ENCODE results near the gene LRRC55. TPM values are rescaled to one million over a fixed set of nuclear protein-coding genes. Genes with fewer than 3 reads are reported as not detected.

The LRRC55 gene
- total RNA-seq, 1 experiment from 2014 or later, result not detected

DNA sequence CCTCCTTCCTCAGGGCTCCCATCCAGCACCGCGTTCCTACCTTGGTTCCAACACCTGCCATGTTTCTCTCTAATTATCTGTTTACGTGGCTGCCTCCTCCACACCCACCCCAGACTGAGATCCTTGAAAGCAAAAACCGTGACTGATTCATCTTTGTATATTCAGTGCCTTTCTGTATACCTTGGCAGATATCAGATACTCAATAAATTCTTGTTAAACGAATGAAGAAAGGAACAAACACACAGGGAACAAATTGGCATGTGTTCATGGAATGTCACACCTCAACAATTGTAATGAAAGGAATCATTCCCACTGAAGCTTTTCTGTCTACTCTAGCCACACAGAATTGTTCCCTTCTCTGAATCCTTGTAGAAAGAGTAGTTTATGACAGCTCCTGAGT is 20.4 kb upstream of the LRRC55 start:
- DNase-seq (ENCODE audit: low read depth, low spot score), result no peak
- no peak overlapping the region for H3K4me3 ChIP-seq (ENCODE audit: low read depth in 2 of 2, low read length in 2 of 2)
- BruUV-seq (replicated peaks), result no TSS peak
- TF ChIP-seq, protein P1, sequence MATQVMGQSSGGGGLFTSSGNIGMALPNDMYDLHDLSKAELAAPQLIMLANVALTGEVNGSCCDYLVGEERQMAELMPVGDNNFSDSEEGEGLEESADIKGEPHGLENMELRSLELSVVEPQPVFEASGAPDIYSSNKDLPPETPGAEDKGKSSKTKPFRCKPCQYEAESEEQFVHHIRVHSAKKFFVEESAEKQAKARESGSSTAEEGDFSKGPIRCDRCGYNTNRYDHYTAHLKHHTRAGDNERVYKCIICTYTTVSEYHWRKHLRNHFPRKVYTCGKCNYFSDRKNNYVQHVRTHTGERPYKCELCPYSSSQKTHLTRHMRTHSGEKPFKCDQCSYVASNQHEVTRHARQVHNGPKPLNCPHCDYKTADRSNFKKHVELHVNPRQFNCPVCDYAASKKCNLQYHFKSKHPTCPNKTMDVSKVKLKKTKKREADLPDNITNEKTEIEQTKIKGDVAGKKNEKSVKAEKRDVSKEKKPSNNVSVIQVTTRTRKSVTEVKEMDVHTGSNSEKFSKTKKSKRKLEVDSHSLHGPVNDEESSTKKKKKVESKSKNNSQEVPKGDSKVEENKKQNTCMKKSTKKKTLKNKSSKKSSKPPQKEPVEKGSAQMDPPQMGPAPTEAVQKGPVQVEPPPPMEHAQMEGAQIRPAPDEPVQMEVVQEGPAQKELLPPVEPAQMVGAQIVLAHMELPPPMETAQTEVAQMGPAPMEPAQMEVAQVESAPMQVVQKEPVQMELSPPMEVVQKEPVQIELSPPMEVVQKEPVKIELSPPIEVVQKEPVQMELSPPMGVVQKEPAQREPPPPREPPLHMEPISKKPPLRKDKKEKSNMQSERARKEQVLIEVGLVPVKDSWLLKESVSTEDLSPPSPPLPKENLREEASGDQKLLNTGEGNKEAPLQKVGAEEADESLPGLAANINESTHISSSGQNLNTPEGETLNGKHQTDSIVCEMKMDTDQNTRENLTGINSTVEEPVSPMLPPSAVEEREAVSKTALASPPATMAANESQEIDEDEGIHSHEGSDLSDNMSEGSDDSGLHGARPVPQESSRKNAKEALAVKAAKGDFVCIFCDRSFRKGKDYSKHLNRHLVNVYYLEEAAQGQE (IDR thresholded peaks at IDR 0.05; ENCODE audit: insufficient read depth in 1 of 2, low read depth in 2 of 2, low read length in 1 of 2), result no peak
- TF ChIP-seq, protein P2, sequence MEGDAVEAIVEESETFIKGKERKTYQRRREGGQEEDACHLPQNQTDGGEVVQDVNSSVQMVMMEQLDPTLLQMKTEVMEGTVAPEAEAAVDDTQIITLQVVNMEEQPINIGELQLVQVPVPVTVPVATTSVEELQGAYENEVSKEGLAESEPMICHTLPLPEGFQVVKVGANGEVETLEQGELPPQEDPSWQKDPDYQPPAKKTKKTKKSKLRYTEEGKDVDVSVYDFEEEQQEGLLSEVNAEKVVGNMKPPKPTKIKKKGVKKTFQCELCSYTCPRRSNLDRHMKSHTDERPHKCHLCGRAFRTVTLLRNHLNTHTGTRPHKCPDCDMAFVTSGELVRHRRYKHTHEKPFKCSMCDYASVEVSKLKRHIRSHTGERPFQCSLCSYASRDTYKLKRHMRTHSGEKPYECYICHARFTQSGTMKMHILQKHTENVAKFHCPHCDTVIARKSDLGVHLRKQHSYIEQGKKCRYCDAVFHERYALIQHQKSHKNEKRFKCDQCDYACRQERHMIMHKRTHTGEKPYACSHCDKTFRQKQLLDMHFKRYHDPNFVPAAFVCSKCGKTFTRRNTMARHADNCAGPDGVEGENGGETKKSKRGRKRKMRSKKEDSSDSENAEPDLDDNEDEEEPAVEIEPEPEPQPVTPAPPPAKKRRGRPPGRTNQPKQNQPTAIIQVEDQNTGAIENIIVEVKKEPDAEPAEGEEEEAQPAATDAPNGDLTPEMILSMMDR (IDR thresholded peaks at IDR 0.05), result no peak
- TF ChIP-seq TCF7L2 (IDR thresholded peaks at IDR 0.05; ENCODE audit: low read depth, low read length) (no peak), POLR2AphosphoS5 (IDR thresholded peaks at IDR 0.05; ENCODE audit: low read depth, low read length) (no peak), SIN3A (IDR thresholded peaks at IDR 0.05; ENCODE audit: borderline replicate concordance, insufficient read depth, low read depth, low read length) (no peak)
- ChIA-PET CTCF (no interaction called here), POLR2A (no interaction called here)
- H3K36me3 ChIP-seq (ENCODE audit: control insufficient read depth, insufficient read depth, low read length), result no peaks in the 10 kb centered on the region
- in situ Hi-C loops (cut with HindIII; ENCODE audit: low pct_unique_long_range_greater_than_20kb, low sequenced_read_pairs), result no loop called here
- intact Hi-C loops (cut with micrococcal nuclease; ENCODE audit: unreplicated experiment), result no loop called here
- H3K27me3 ChIP-seq (ENCODE audit: control insufficient read depth, insufficient read depth, low read length), result peaks cover 4% of the 10 kb centered on the region; the same call in 1 of the 2 replicates
- H3K9me3 ChIP-seq (ENCODE audit: control insufficient read depth, insufficient read depth, low read depth, low read length), result no peaks in the 10 kb centered on the region
- H3K4me1 ChIP-seq (ENCODE audit: control insufficient read depth, insufficient read depth, low read length), result no peaks in the 10 kb centered on the region
- H3K27ac ChIP-seq (ENCODE audit: low read length), result no peak overlapping the region
- ATAC-seq, result no peak

DNA sequence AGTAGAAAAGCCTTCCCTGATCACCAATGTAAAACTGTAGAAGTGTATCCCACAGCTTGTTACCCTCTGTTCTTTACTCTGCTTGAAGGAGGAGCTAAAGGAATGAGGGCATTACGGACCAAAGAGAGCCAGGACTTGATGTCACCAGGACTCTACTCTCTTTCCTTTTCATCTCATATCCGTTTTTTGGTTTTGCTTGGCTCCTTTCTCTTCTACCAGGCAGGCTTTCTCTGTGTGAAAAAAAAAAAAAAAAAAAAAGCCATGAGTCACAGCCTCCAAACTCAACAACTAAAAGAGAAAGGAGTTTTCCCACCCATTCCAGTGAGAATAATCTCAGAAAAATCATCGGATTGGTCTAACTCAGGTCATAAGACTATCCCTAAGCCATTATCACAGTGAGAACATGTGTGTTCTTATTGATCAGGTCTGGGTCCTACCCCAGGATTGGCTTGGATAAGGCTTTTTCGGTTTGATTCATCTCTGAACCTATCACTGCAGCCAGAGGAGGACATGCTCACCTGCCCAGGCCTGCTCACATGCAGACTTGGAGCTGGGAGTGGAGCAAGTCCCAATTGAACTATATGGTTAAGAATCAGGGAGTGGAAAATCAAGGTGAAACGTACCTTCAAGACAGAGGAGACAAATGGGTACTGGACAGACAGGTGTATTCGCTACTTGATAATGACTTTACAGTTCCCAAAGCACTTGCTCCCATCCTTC is 19.4 kb upstream of the LRRC55 start:
- intact Hi-C loops (cut with micrococcal nuclease; ENCODE audit: unreplicated experiment), result no loop called here
- no peak overlapping the region for H3K27ac ChIP-seq (ENCODE audit: low read length)
- DNase-seq (ENCODE audit: low read depth, low spot score) (no peak), ATAC-seq (no peak)
- ChIA-PET POLR2A (interaction anchor here (0.6 kb wide), 1 partner anchor 12 kb away, joined by 12 read pairs; no protein-coding TSS in a partner anchor), CTCF (no interaction called here)
- no TSS peak for BruUV-seq (replicated peaks)
- H3K9me3 ChIP-seq (ENCODE audit: control insufficient read depth, insufficient read depth, low read depth, low read length), result no peaks in the 10 kb centered on the region
- H3K36me3 ChIP-seq (ENCODE audit: control insufficient read depth, insufficient read depth, low read length), result no peaks in the 10 kb centered on the region
- no peaks in the 10 kb centered on the region for H3K4me1 ChIP-seq (ENCODE audit: control insufficient read depth, insufficient read depth, low read length)
- no peak overlapping the region for H3K4me3 ChIP-seq (ENCODE audit: low read depth in 2 of 2, low read length in 2 of 2)
- TF ChIP-seq TCF7L2 (IDR thresholded peaks at IDR 0.05; ENCODE audit: low read depth, low read length) (no peak), SIN3A (IDR thresholded peaks at IDR 0.05; ENCODE audit: borderline replicate concordance, insufficient read depth, low read depth, low read length) (no peak), POLR2AphosphoS5 (IDR thresholded peaks at IDR 0.05; ENCODE audit: low read depth, low read length) (no peak)
- TF ChIP-seq, protein P1 (IDR thresholded peaks at IDR 0.05; ENCODE audit: insufficient read depth in 1 of 2, low read depth in 2 of 2, low read length in 1 of 2), result no peak
- TF ChIP-seq, protein P2 (IDR thresholded peaks at IDR 0.05), result no peak
- H3K27me3 ChIP-seq (ENCODE audit: control insufficient read depth, insufficient read depth, low read length), result peaks cover 2% of the 10 kb centered on the region; the same call in 1 of the 2 replicates
- in situ Hi-C loops (cut with HindIII; ENCODE audit: low pct_unique_long_range_greater_than_20kb, low sequenced_read_pairs), result no loop called here
